ENCODE results near the gene ATMIN.
A peak's percentile ranks its signal among the peaks of the same experiment; 100 is the strongest.

The ATMIN gene

DNA sequence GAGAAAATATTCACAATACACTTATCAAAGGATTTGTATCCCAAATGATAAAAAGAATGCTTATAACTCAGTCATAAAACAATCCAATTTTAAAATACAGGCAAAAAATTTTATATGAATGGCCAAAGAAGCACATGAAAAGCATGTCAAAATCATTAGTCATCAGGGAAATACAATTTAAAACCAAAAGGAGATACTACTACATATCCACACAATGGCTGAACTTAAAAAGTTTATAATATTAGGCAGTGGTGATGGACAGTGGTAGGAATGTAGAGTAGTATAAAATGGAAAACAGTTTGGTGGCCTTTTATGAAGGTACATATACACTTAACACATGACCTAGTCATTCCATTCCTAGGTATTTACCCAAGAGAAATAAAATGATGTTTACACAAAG lies 41.2 kb upstream of the ATMIN start:
- Histone ChIP-seq H3K36me3 (ENCODE audit: control insufficient read depth, insufficient read depth, low read length) (no peaks in the 10 kb centered on the region), H3K9me3 (ENCODE audit: control insufficient read depth, low read length) (no peaks in the 10 kb centered on the region), H3K27me3 (replicated peaks; ENCODE audit: control insufficient read depth, insufficient read depth, low read length, poor library complexity, severe bottlenecking) (no peaks in the 10 kb centered on the region), H3K4me3 (ENCODE audit: insufficient read depth, low read depth, low read length, poor library complexity, severe bottlenecking) (no peak overlapping the region), H3K27ac (ENCODE audit: insufficient read depth, low read length, poor library complexity, severe bottlenecking) (no peak overlapping the region), H3K4me1 (ENCODE audit: control insufficient read depth, insufficient read depth, low read length, poor library complexity, severe bottlenecking) (no peaks in the 10 kb centered on the region)
- no peak for DNase-seq

DNA sequence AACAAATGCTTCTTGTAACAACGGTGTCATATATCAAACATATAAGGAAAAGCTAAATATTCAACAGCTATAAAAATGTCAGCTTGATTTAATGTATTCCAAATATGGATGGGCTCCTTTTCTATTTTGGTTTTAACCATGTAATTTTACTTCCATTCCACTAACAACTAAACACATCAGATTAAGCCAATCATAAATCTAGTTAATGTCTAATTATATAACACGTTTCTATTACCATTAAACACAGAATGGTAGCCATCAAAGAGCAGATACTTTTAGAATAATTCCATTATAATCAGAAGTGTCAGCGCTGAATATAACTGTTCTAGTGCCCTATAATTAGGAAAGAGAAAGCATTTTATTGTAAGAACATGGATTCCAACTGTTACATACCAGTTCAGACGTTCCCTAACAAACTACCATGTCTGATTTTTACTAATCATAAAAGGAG lies 38.9 kb upstream of the ATMIN start:
- Histone ChIP-seq H3K27me3 (replicated peaks; ENCODE audit: control insufficient read depth, insufficient read depth, low read length, poor library complexity, severe bottlenecking) (no peaks in the 10 kb centered on the region), H3K4me3 (ENCODE audit: insufficient read depth, low read depth, low read length, poor library complexity, severe bottlenecking) (peak overlapping the region; percentile 51), H3K27ac (ENCODE audit: insufficient read depth, low read length, poor library complexity, severe bottlenecking) (peak overlapping the region; percentile 53), H3K36me3 (ENCODE audit: control insufficient read depth, insufficient read depth, low read length) (no peaks in the 10 kb centered on the region), H3K4me1 (ENCODE audit: control insufficient read depth, insufficient read depth, low read length, poor library complexity, severe bottlenecking) (no peaks in the 10 kb centered on the region), H3K9me3 (ENCODE audit: control insufficient read depth, low read length) (no peaks in the 10 kb centered on the region)
- no peak for DNase-seq

DNA sequence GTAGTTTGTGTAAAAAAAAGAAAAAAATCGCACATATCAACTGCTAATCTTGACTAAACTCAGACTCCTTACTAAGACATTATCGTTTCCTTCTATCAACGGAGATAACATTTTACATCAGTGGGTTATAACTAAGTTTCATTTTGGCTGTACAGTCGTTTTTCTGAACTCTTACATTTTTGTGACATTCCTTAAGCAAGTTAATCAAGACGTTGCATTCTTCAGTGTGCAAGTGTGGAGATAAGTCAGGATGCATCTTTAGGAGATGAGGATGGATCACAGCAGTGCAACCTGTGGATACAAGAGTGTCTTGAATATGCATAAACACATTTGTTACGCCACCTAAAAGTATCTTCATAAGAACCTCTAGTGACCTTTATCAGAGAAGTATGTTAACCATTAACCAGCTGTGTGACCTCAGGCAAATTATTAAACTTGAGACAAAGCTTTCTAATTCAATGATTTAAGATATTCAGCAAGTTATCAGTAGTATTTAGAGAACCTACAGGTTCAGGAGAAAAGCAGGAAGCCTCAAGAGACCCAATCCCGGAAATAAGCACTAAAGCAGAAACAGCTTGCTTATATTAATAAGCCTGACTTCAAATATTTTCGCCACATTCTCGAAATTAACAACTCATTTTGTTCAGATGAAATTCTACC lies 38.4 kb upstream of the ATMIN start:
- H3K27me3 ChIP-seq (replicated peaks; ENCODE audit: control insufficient read depth, insufficient read depth, low read length, poor library complexity, severe bottlenecking), result no peaks in the 10 kb centered on the region
- no peaks in the 10 kb centered on the region for H3K9me3 ChIP-seq (ENCODE audit: control insufficient read depth, low read length)
- peak overlapping the region; percentile 53 for H3K27ac ChIP-seq (ENCODE audit: insufficient read depth, low read length, poor library complexity, severe bottlenecking)
- H3K36me3 ChIP-seq (ENCODE audit: control insufficient read depth, insufficient read depth, low read length), result no peaks in the 10 kb centered on the region
- H3K4me1 ChIP-seq (ENCODE audit: control insufficient read depth, insufficient read depth, low read length, poor library complexity, severe bottlenecking), result no peaks in the 10 kb centered on the region
- H3K4me3 ChIP-seq (ENCODE audit: insufficient read depth, low read depth, low read length, poor library complexity, severe bottlenecking), result peak overlapping the region; percentile 51
- no peak for DNase-seq

- Histone ChIP-seq H3K4me3 (ENCODE audit: insufficient read depth, low read depth, low read length, poor library complexity, severe bottlenecking) (no peak overlapping the region), H3K9me3 (ENCODE audit: control insufficient read depth, low read length) (no peaks in the 10 kb centered on the region), H3K27ac (ENCODE audit: insufficient read depth, low read length, poor library complexity, severe bottlenecking) (no peak overlapping the region), H3K27me3 (replicated peaks; ENCODE audit: control insufficient read depth, insufficient read depth, low read length, poor library complexity, severe bottlenecking) (no peaks in the 10 kb centered on the region), H3K4me1 (ENCODE audit: control insufficient read depth, insufficient read depth, low read length, poor library complexity, severe bottlenecking) (no peaks in the 10 kb centered on the region), H3K36me3 (ENCODE audit: control insufficient read depth, insufficient read depth, low read length) (no peaks in the 10 kb centered on the region)
- no peak for DNase-seq
Observed at GRCh38 chr16:80997964-80998620, 37.5 kb upstream of the ATMIN start.

DNA sequence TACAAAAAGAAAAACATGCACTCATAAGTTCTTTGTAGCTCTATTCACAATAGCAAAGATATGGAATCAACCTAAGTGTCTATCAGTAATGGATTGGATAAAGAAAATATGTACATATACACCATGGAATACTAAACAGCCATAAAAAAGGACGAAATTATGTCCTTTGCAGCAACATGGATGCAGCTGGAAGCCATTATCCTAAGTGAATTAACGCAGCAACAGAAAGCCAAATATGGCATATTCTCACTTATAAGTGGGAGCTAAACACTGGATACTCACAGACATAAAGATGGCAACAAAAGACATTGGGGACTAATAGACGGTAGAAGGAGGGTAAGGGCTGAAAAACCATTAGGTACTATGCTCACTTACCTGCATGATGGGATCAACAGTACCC lies 34.8 kb upstream of the ATMIN start:
- Histone ChIP-seq H3K27ac (ENCODE audit: insufficient read depth, low read length, poor library complexity, severe bottlenecking) (no peak overlapping the region), H3K4me3 (ENCODE audit: insufficient read depth, low read depth, low read length, poor library complexity, severe bottlenecking) (no peak overlapping the region), H3K4me1 (ENCODE audit: control insufficient read depth, insufficient read depth, low read length, poor library complexity, severe bottlenecking) (peaks cover 18% of the 10 kb centered on the region), H3K36me3 (ENCODE audit: control insufficient read depth, insufficient read depth, low read length) (no peaks in the 10 kb centered on the region), H3K27me3 (replicated peaks; ENCODE audit: control insufficient read depth, insufficient read depth, low read length, poor library complexity, severe bottlenecking) (no peaks in the 10 kb centered on the region), H3K9me3 (ENCODE audit: control insufficient read depth, low read length) (no peaks in the 10 kb centered on the region)
- DNase-seq, result no peak

DNA sequence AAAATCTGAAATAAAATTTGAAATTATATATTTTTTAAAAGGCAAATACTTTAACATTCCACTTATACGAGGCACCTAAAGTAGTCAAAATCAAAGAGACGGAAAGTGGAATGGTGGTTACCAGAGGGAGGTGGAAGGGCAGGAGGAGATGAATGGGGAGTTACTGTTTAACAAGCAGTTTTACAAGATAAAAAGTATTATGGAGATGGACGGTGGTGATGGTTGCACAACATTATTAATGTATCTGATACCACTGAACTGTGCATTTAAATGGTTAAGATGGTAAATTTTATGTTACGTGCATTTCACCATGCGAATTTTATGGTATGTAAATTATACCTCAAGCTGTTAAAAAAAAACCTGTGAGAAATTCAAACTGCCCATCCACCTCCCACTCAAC lies 34.3 kb upstream of the ATMIN start:
- Histone ChIP-seq H3K27ac (ENCODE audit: insufficient read depth, low read length, poor library complexity, severe bottlenecking) (no peak overlapping the region), H3K27me3 (replicated peaks; ENCODE audit: control insufficient read depth, insufficient read depth, low read length, poor library complexity, severe bottlenecking) (no peaks in the 10 kb centered on the region), H3K4me1 (ENCODE audit: control insufficient read depth, insufficient read depth, low read length, poor library complexity, severe bottlenecking) (peaks cover 18% of the 10 kb centered on the region), H3K4me3 (ENCODE audit: insufficient read depth, low read depth, low read length, poor library complexity, severe bottlenecking) (no peak overlapping the region), H3K9me3 (ENCODE audit: control insufficient read depth, low read length) (no peaks in the 10 kb centered on the region), H3K36me3 (ENCODE audit: control insufficient read depth, insufficient read depth, low read length) (no peaks in the 10 kb centered on the region)
- no peak for DNase-seq

GRCh38 chr16:81003064-81003463 lies 32.6 kb upstream of the ATMIN start:
- no peak overlapping the region for H3K27ac ChIP-seq (ENCODE audit: insufficient read depth, low read length, poor library complexity, severe bottlenecking)
- no peaks in the 10 kb centered on the region for H3K9me3 ChIP-seq (ENCODE audit: control insufficient read depth, low read length)
- no peak overlapping the region for H3K4me3 ChIP-seq (ENCODE audit: insufficient read depth, low read depth, low read length, poor library complexity, severe bottlenecking)
- H3K4me1 ChIP-seq (ENCODE audit: control insufficient read depth, insufficient read depth, low read length, poor library complexity, severe bottlenecking), result peaks cover 18% of the 10 kb centered on the region
- H3K36me3 ChIP-seq (ENCODE audit: control insufficient read depth, insufficient read depth, low read length), result no peaks in the 10 kb centered on the region
- no peak for DNase-seq
- H3K27me3 ChIP-seq (replicated peaks; ENCODE audit: control insufficient read depth, insufficient read depth, low read length, poor library complexity, severe bottlenecking), result no peaks in the 10 kb centered on the region

- Histone ChIP-seq H3K27ac (ENCODE audit: insufficient read depth, low read length, poor library complexity, severe bottlenecking) (peak overlapping the region; percentile 64), H3K4me3 (ENCODE audit: insufficient read depth, low read depth, low read length, poor library complexity, severe bottlenecking) (peak overlapping the region; percentile 43), H3K9me3 (ENCODE audit: control insufficient read depth, low read length) (no peaks in the 10 kb centered on the region), H3K36me3 (ENCODE audit: control insufficient read depth, insufficient read depth, low read length) (no peaks in the 10 kb centered on the region), H3K4me1 (ENCODE audit: control insufficient read depth, insufficient read depth, low read length, poor library complexity, severe bottlenecking) (peaks cover 18% of the 10 kb centered on the region), H3K27me3 (replicated peaks; ENCODE audit: control insufficient read depth, insufficient read depth, low read length, poor library complexity, severe bottlenecking) (no peaks in the 10 kb centered on the region)
- DNase-seq, result no peak
Observed at GRCh38 chr16:81003610-81004460, 31.8 kb upstream of the ATMIN start.

DNA sequence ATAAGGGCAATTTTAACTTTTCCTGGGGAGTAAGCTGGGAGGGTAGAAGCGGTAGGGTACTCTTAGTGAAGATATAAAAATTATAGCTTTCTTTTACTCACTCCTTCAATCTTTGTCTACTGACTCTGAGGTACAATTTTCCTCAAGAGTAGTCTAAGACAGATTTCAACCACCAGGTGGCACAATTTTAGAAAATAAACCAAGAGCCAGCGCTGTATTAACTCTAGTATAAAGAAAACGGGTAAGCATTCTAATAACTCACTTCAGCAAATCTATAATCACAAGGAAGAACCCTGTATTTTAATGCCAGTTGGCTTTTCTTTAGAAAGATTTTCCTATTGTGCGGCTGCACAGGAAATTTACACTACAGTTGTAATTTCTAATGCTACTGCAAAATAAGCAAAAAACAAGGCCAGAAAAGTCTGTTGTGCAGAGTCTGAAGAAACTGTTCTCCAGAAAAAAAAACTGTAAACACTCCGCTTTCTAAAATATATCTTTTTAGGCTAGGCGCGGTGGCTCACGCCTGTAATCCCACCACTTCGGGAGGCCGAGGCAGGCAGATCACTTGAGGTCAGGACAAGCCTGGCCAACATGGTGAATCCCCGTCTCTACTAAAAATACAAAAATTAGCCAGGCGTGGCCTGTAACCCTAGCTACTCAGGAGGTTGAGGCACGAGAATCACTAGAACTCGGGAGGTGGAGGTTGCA lies 30.8 kb upstream of the ATMIN start:
- peak overlapping the region; percentile 43 for H3K4me3 ChIP-seq (ENCODE audit: insufficient read depth, low read depth, low read length, poor library complexity, severe bottlenecking)
- DNase-seq, result peak in 1 of 3 donors; percentile 22
- H3K27ac ChIP-seq (ENCODE audit: insufficient read depth, low read length, poor library complexity, severe bottlenecking), result peak overlapping the region; percentile 64
- H3K27me3 ChIP-seq (replicated peaks; ENCODE audit: control insufficient read depth, insufficient read depth, low read length, poor library complexity, severe bottlenecking), result no peaks in the 10 kb centered on the region
- H3K36me3 ChIP-seq (ENCODE audit: control insufficient read depth, insufficient read depth, low read length), result no peaks in the 10 kb centered on the region
- peaks cover 18% of the 10 kb centered on the region for H3K4me1 ChIP-seq (ENCODE audit: control insufficient read depth, insufficient read depth, low read length, poor library complexity, severe bottlenecking)
- no peaks in the 10 kb centered on the region for H3K9me3 ChIP-seq (ENCODE audit: control insufficient read depth, low read length)

All from effector memory CD4-positive, alpha-beta T cell (primary cell).